Measurements from ENCODE around the gene LSR. TPM values are rescaled to one million over a fixed set of nuclear protein-coding genes. Genes with fewer than 3 reads are reported as not detected.

LSR gene
- total RNA-seq, 1 donor from 2014 or later: 0.99 TPM

- H3K4me1 Mint-ChIP-seq (ENCODE audit: low read depth): peaks cover 8% of the 10 kb centered on the region
- H3K27me3 Mint-ChIP-seq (ENCODE audit: low read depth): no peaks in the 10 kb centered on the region
- peak; percentile 26 for DNase-seq (ENCODE audit: low spot score)
- H3K9me3 Mint-ChIP-seq (ENCODE audit: low read depth): no peaks in the 10 kb centered on the region
- peak within 1 kb of the TSS; percentile 91 for H3K27ac Mint-ChIP-seq (ENCODE audit: unreplicated experiment)
- H3K4me3 Mint-ChIP-seq (ENCODE audit: unreplicated experiment): peak within 1 kb of the TSS; percentile 96
- TF ChIP-seq, protein P1, sequence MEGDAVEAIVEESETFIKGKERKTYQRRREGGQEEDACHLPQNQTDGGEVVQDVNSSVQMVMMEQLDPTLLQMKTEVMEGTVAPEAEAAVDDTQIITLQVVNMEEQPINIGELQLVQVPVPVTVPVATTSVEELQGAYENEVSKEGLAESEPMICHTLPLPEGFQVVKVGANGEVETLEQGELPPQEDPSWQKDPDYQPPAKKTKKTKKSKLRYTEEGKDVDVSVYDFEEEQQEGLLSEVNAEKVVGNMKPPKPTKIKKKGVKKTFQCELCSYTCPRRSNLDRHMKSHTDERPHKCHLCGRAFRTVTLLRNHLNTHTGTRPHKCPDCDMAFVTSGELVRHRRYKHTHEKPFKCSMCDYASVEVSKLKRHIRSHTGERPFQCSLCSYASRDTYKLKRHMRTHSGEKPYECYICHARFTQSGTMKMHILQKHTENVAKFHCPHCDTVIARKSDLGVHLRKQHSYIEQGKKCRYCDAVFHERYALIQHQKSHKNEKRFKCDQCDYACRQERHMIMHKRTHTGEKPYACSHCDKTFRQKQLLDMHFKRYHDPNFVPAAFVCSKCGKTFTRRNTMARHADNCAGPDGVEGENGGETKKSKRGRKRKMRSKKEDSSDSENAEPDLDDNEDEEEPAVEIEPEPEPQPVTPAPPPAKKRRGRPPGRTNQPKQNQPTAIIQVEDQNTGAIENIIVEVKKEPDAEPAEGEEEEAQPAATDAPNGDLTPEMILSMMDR (IDR thresholded peaks at IDR 0.05): no peak
- peaks cover 15% of the 10 kb centered on the region for H3K36me3 Mint-ChIP-seq (ENCODE audit: low read depth)
Observed at GRCh38 chr19:35268536-35269437, 20.0 kb downstream of the LSR start, which contains the start of gene USF2. TSS of gene USF2 (plus strand) at chr19:35268962. CDS start at chr19:35269102, 140 bp downstream.

DNA sequence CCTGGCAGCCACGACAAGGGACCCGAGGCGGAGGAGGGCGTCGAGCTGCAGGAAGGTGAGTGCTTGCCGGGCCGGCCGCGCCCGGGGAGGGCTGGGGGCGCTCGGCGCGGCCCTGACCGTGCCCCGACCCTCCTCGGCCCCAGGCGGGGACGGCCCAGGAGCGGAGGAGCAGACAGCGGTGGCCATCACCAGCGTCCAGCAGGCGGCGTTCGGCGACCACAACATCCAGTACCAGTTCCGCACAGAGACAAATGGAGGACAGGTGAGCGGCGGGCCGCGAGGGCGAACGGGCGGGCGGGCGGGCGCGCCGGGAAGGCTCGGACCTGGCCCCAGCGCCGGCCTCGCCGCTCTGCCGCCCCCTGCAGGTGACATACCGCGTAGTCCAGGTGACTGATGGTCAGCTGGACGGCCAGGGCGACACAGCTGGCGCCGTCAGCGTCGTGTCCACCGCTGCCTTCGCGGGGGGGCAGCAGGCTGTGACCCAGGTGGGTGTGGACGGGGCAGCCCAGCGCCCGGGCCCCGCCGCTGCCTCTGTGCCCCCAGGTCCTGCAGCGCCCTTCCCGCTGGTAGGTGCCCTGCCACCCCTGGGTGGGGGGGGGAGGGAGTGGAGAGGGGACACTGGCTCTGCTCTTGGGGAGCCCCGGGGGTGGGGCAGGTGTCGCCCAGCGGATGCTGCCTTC lies 20.8 kb downstream of the LSR start:
- Mint-ChIP-seq H3K27me3 (ENCODE audit: low read depth) (no peaks in the 10 kb centered on the region), H3K4me1 (ENCODE audit: low read depth) (peaks cover 8% of the 10 kb centered on the region), H3K36me3 (ENCODE audit: low read depth) (peaks cover 20% of the 10 kb centered on the region), H3K9me3 (ENCODE audit: low read depth) (no peaks in the 10 kb centered on the region), H3K27ac (ENCODE audit: unreplicated experiment) (peak overlapping the region; percentile 32), H3K4me3 (ENCODE audit: unreplicated experiment) (peak overlapping the region; percentile 58)
- no peak for DNase-seq (ENCODE audit: low spot score)
- TF ChIP-seq, protein P1 (IDR thresholded peaks at IDR 0.05): peak; percentile 96

DNA sequence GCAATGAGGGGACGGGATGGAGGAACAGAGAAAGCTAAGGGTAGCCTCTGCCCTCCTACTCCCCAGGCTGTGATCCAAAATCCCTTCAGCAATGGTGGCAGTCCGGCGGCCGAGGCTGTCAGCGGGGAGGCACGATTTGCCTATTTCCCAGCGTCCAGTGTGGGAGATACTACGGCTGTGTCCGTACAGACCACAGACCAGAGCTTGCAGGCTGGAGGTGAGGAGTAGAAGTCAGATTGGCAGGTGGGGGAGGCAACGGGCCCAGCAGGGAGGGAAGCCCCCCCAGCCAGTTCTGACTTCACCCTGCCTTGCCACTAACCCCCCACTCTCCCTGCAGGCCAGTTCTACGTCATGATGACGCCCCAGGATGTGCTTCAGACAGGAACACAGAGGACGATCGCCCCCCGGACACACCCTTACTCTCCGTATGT lies 21.6 kb downstream of the LSR start:
- Mint-ChIP-seq H3K27me3 (ENCODE audit: low read depth) (no peaks in the 10 kb centered on the region), H3K4me1 (ENCODE audit: low read depth) (peaks cover 7% of the 10 kb centered on the region), H3K9me3 (ENCODE audit: low read depth) (no peaks in the 10 kb centered on the region), H3K36me3 (ENCODE audit: low read depth) (peaks cover 23% of the 10 kb centered on the region), H3K4me3 (ENCODE audit: unreplicated experiment) (no peak overlapping the region), H3K27ac (ENCODE audit: unreplicated experiment) (no peak overlapping the region)
- DNase-seq (ENCODE audit: low spot score): no peak
- TF ChIP-seq, protein P1 (IDR thresholded peaks at IDR 0.05): no peak

DNA sequence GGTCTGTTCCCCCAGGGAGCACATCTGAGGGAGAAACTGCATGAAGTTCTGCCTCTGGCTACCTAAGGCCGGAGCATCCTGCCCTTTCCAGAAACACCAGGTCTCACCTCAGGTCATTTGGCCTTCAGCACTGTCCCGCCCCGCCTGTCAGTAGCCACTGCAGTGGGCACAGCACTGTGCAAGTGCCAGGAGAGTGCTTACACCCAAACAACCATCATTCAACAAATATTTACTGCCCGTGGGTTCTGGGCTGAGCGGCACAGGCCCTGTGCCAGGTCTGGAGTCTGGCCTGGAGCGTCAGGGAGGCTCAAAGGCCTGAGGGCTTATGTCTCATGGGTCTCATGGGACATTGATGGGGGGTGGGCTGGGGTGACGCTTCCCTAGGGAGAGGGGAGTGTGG lies 22.7 kb downstream of the LSR start:
- no peak overlapping the region for H3K4me3 Mint-ChIP-seq (ENCODE audit: unreplicated experiment)
- no peak for DNase-seq (ENCODE audit: low spot score)
- H3K27me3 Mint-ChIP-seq (ENCODE audit: low read depth): no peaks in the 10 kb centered on the region
- TF ChIP-seq, protein P1 (IDR thresholded peaks at IDR 0.05): no peak
- H3K4me1 Mint-ChIP-seq (ENCODE audit: low read depth): peaks cover 3% of the 10 kb centered on the region
- no peaks in the 10 kb centered on the region for H3K9me3 Mint-ChIP-seq (ENCODE audit: low read depth)
- H3K36me3 Mint-ChIP-seq (ENCODE audit: low read depth): peaks cover 27% of the 10 kb centered on the region
- H3K27ac Mint-ChIP-seq (ENCODE audit: unreplicated experiment): no peak overlapping the region

DNA sequence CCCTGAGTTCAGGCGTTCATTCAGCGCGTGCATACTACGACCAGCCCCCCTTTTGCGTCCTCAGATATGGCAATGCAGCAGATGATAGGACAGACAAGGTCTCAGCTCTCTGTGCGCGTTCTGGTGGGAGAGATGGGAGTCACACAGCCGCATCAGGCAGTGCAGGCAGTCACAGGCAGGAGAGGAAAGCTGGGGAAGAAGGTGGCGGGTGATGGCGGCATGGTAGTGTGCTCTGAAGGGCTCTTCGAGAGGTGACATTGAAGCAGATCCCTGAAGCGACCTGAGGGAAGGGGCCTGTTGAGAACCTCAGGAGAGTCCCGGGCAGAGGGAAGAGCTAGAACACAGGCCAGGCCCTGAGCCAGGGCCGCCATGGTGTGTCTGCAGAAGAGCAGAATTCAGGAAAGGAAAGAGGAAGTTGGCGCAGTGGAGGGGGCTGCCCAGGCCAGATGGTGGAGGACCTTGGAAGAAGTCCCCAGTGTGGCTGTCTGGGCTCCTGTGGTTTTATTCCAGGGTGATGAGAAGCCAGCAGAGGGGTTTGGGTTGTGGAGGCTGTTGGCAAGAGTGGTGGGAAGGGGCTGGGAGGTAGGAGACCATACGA lies 23.4 kb downstream of the LSR start:
- Mint-ChIP-seq H3K36me3 (ENCODE audit: low read depth) (peaks cover 31% of the 10 kb centered on the region), H3K4me1 (ENCODE audit: low read depth) (peaks cover 3% of the 10 kb centered on the region), H3K27ac (ENCODE audit: unreplicated experiment) (no peak overlapping the region), H3K4me3 (ENCODE audit: unreplicated experiment) (no peak overlapping the region), H3K9me3 (ENCODE audit: low read depth) (no peaks in the 10 kb centered on the region), H3K27me3 (ENCODE audit: low read depth) (no peaks in the 10 kb centered on the region)
- TF ChIP-seq, protein P1 (IDR thresholded peaks at IDR 0.05): no peak
- DNase-seq (ENCODE audit: low spot score): no peak
